HCT116 (cell line): ENCODE results near the gene ITIH6.

ENCODE experiments used
- CTCF ChIP-seq, 3 experiments: fragments of 200-600 bp in 1 of 3; sonication (generic) in 1 of 3; IDR thresholded peaks in 2 of 3; conservative IDR thresholded peaks in 1 of 3; 2 replicates each; pipeline ENCODE4 v1.5.1; 2012 to 2017; ENCODE audit warnings: low read depth in 2 of 3, low read length in 2 of 3, antibody characterized with exemption in 1 of 3, borderline replicate concordance in 1 of 3, control low read depth in 1 of 3, mild to moderate bottlenecking in 1 of 3, mixed read lengths in 1 of 3, mixed run types in 1 of 3, moderate library complexity in 1 of 3; ENCODE audit not compliant: insufficient read depth in 1 of 3
- EZH2 ChIP-seq: fragments of 200-600 bp; sonication (generic); IDR thresholded peaks from 2 replicates; pipeline ENCODE4 v1.6.1; 2017; ENCODE audit warnings: antibody characterized with exemption, mixed run types
- POLR2A ChIP-seq: IDR thresholded peaks from 2 replicates; pipeline ENCODE4 v1.7.0; 2011; ENCODE audit warnings: borderline replicate concordance; ENCODE audit not compliant: insufficient read depth, insufficient read length; ENCODE audit errors: extremely low read depth
- REST ChIP-seq: IDR thresholded peaks from 2 replicates; pipeline ENCODE4 v1.6.1; 2012; ENCODE audit warnings: low read depth
- ZFX ChIP-seq: fragments of 450-650 bp; IDR thresholded peaks from 2 replicates; pipeline ENCODE4 v1.6.1; 2017

DNA sequence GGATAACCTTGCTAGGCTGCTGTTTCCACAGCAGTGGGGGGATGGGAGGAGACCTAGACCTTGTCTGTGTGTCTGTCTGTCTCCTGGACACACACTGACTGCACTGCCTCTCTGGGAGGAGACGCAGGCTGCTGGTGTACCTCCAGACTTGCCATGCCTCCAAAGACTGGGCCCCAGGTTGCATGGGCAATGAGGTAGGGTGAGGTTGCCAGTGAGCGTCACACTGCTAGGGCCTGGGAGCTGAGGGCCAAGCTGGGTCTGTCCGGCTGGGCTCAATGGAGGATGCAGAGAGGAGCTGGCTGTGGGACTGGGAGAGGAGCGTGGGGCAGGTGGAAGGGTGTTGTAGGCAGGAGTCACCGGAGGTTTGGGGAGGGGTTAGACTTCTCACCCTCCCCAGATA, 26.1 kb upstream of the ITIH6 start:
- TF ChIP-seq ZFX (no peak), CTCF (IDR thresholded peaks at IDR 0.05 in 2 of 3, conservative IDR thresholded peaks at IDR 0.05 in 1 of 3; ENCODE audit: borderline replicate concordance in 1 of 3, insufficient read depth in 1 of 3, low read depth in 2 of 3, low read length in 2 of 3) (no peak), EZH2 (no peak), POLR2A (no peak), REST (no peak)
